NCI-H1436 treated with DMSO at 0.1 percent for 48 hours (cell line): Measurements from ENCODE around the gene MED1.

ENCODE experiments used
- DNase-seq: peaks from one replicate; lab custom pipeline; 2025; lab: John Stamatoyannopoulos, UW

MED1 gene

DNA sequence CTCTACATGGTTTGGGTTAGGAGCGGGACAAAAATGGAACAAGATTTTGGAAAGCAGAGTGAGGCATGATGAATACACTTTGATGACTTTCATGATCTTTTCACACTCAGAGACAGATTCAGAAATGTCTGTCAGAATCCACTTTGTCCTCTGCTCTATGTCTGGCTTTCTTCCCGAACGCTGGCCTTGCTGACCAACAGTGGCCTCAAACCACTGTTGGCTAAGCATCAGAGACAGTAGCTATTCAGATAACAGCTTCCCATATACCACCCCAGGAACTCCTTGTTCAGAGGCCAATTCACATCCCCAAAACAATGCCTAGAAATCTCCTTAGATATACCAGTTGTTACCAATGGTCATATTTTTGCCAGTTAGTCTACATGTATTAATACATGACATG is 90.5 kb downstream of the MED1 start:
- DNase-seq, result no peak

DNA sequence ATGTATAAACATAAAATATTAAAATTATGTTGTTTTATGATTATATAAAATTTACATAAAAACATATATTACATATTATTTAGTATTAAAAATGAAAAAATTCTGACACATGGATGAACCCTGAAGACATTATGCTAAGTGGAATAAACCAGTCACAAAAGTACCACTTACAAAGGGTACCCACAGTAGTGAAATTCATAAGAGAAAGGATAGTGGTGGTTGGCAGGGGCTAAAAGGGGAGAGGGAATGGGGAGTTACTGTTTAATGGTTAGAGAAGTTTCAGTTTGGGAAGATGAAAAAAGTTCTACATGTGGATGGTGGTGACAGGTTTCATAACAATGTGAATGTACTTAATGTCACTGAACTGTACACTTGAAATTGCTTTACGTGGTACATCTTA is 91.1 kb downstream of the MED1 start:
- DNase-seq, result no peak

DNA sequence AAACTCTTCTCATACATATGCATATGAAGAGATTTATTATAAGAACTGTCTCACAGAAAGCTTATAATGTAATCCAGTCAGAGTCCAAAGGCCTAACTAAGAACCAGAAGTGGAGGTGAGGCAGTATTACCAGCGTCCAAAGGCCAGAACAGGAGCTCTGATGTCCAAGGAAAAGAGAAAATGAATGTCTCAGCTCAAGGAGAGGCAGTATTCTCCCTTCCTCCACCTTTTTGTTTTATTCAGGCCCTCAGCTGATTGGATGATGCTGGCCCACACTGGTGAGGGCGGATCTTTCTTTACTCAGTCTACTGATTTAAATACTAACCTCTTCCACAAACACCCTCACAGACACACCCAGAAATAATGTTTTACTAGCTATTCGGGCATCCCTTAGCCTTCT is 93.1 kb downstream of the MED1 start:
- no peak for DNase-seq

DNA sequence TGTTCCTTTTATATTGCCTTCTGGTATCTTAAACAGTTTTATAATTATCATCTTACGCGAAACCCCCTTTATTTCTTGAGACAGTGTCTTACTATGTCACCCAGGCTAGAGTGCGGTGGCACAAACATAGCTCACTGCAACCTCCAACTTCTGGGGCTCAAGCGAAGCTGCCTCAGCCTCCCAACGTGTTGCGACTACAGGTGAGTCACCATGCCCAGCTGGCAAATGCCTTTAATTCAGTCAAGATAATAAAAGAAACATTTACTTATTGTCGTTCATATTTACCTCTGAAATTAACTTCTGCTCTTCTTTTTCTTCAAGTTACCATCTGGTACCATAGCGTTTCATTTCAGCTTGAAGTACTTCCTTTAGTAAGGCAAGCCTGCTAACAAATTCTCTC is 93.6 kb downstream of the MED1 start:
- no peak for DNase-seq
